HepG2 (cell line): ENCODE data around the gene BBS4. TPM values are rescaled to one million over a fixed set of nuclear protein-coding genes. Genes with fewer than 3 reads are reported as not detected.

Experiments used
- BHLHE40 ChIP-seq: IDR thresholded peaks from 2 replicates; pipeline ENCODE4 v1.6.1; 2011; ENCODE audit warnings: low read length, improper control_type of control experiment
- CAMTA2 ChIP-seq: sonication (generic); formaldehyde crosslinking; IDR thresholded peaks from 2 replicates; pipeline ENCODE4 v1.4.0; 2020; ENCODE audit warnings: mild to moderate bottlenecking, missing genetic modification reagents, borderline replicate concordance
- CREB1 ChIP-seq, 2 experiments: fragments of 450-650 bp in 1 of 2; IDR thresholded peaks; 2 replicates each; pipeline ENCODE4 v1.6.1; 2016 to 2017; ENCODE audit warnings: control low read depth in 1 of 2, mild to moderate bottlenecking in 1 of 2, missing compliant biosample characterization in 1 of 2, missing genetic modification characterization in 1 of 2
- FOXK2 ChIP-seq: fragments of 450-650 bp; IDR thresholded peaks from 2 replicates; pipeline ENCODE4 v1.6.1; 2016
- GABPA ChIP-seq, 2 experiments: IDR thresholded peaks; 2 replicates each; pipeline ENCODE4 v1.6.1; 2011 to 2016; ENCODE audit warnings: low read depth in 2 of 2, low read length in 1 of 2, missing biosample characterization in 1 of 2, missing genetic modification characterization in 1 of 2
- HOXA9 ChIP-seq: sonication (generic); formaldehyde crosslinking; IDR thresholded peaks from 2 replicates; pipeline ENCODE4 v1.8.1; 2022; ENCODE audit warnings: missing genetic modification reagents, mild to moderate bottlenecking, moderate library complexity, borderline replicate concordance
- JUND ChIP-seq: sonication (generic); formaldehyde crosslinking; IDR thresholded peaks from 2 replicates; pipeline ENCODE4 v1.8.0; 2022; ENCODE audit warnings: mild to moderate bottlenecking, missing genetic modification reagents
- KDM3A ChIP-seq: IDR thresholded peaks from 2 replicates; pipeline ENCODE4 v1.6.1; 2018; ENCODE audit warnings: low read depth, missing compliant biosample characterization
- MAFF ChIP-seq: IDR thresholded peaks from 2 replicates; pipeline ENCODE4 v1.6.1; 2011; ENCODE audit warnings: low read depth, low read length, improper control_type of control experiment
- POLR2AphosphoS2 ChIP-seq: IDR thresholded peaks from 2 replicates; pipeline ENCODE4 v1.6.1; 2011; ENCODE audit warnings: low read depth, low read length, improper control_type of control experiment
- RBM39 ChIP-seq: fragments of 200-400 bp; formaldehyde crosslinking; IDR thresholded peaks from one replicate; pipeline ENCODE4 v1.6.1; 2018; ENCODE audit warnings: antibody characterized with exemption, mild to moderate bottlenecking, low read depth, low read length; ENCODE audit not compliant: poor library complexity, severe bottlenecking
- RCOR2 ChIP-seq: IDR thresholded peaks from 2 replicates; pipeline ENCODE4 v1.6.1; 2016; ENCODE audit warnings: missing biosample characterization, missing genetic modification reagents
- RFXAP ChIP-seq: sonication (generic); formaldehyde crosslinking; IDR thresholded peaks from 2 replicates; pipeline ENCODE4 v1.4.0; 2020; ENCODE audit warnings: missing genetic modification reagents, borderline replicate concordance
- RNF2 ChIP-seq: fragments of 450-650 bp; conservative IDR thresholded peaks from 2 replicates; pipeline ENCODE4 v1.6.1; 2016; ENCODE audit warnings: low read depth
- SIX4 ChIP-seq: sonication (generic); formaldehyde crosslinking; IDR thresholded peaks from 2 replicates; pipeline ENCODE4 v1.4.0; 2020; ENCODE audit warnings: missing genetic modification reagents
- ZBTB8A ChIP-seq: sonication (generic); formaldehyde crosslinking; IDR thresholded peaks from 2 replicates; pipeline ENCODE4 v1.4.0; 2020; ENCODE audit warnings: mild to moderate bottlenecking, low read depth, missing genetic modification reagents, borderline replicate concordance
- ZNF274 ChIP-seq: sonication (generic); formaldehyde crosslinking; IDR thresholded peaks from 2 replicates; pipeline ENCODE4 v1.5.1; 2020; ENCODE audit warnings: mild to moderate bottlenecking, missing genetic modification reagents
- ZNF430 ChIP-seq: sonication (generic); formaldehyde crosslinking; IDR thresholded peaks from 2 replicates; pipeline ENCODE4 v1.9.0; 2021; ENCODE audit warnings: mild to moderate bottlenecking, missing genetic modification reagents
- polyA plus RNA-seq, 8 experiments: library from polyadenylated mRNA; depleted of rRNA in 3 of 8; stranded (reverse) in 7 of 8; unstranded in 1 of 8; fragments of >200 nt; fragmentation: Illumina TruSeq in 4 of 8; extraction: Trizol in 4 of 8; gene quantifications; 2 replicates each; pipeline versions ENCODE4 v1.2.1 to v1.2.3, GENCODE V29; 2011 to 2016; ENCODE audit warnings: low read depth in 4 of 8, missing spikeins in 1 of 8, mixed read lengths in 1 of 8; ENCODE audit not compliant: insufficient read depth in 1 of 8
- total RNA-seq, 5 experiments: library from RNA; depleted of rRNA; stranded (reverse); fragments of >200 nt; fragmentation: Illumina TruSeq; extraction: Trizol; gene quantifications; 2 replicates each; pipeline ENCODE4 v1.2.3, GENCODE V29; 2016; ENCODE audit warnings: low read depth in 1 of 5
- TF ChIP-seq, protein P1 (sequence below): sonication (generic); formaldehyde crosslinking; IDR thresholded peaks from 2 replicates; pipeline ENCODE4 v1.4.0; 2020; ENCODE audit warnings: missing genetic modification reagents
- TF ChIP-seq, protein P2 (sequence below): sonication (generic); formaldehyde crosslinking; IDR thresholded peaks from 2 replicates; pipeline ENCODE4 v1.5.1; 2020; ENCODE audit warnings: missing genetic modification reagents, mild to moderate bottlenecking, borderline replicate concordance
- TF ChIP-seq, protein P3 (sequence below): IDR thresholded peaks from 2 replicates; pipeline ENCODE4 v1.6.1; 2016; ENCODE audit warnings: low read depth, control low read depth
- TF ChIP-seq, protein P4 (sequence below): sonication (generic); formaldehyde crosslinking; IDR thresholded peaks from 2 replicates; pipeline ENCODE4 v1.8.1; 2023; ENCODE audit warnings: mild to moderate bottlenecking, moderate library complexity, missing genetic modification reagents

Gene BBS4
- total and polyA plus RNA-seq, 2 of the 13 experiments (the other 11 are each of a cell fraction or from before 2014, with no cell fraction given), result 16.0 to 21.3 TPM

DNA sequence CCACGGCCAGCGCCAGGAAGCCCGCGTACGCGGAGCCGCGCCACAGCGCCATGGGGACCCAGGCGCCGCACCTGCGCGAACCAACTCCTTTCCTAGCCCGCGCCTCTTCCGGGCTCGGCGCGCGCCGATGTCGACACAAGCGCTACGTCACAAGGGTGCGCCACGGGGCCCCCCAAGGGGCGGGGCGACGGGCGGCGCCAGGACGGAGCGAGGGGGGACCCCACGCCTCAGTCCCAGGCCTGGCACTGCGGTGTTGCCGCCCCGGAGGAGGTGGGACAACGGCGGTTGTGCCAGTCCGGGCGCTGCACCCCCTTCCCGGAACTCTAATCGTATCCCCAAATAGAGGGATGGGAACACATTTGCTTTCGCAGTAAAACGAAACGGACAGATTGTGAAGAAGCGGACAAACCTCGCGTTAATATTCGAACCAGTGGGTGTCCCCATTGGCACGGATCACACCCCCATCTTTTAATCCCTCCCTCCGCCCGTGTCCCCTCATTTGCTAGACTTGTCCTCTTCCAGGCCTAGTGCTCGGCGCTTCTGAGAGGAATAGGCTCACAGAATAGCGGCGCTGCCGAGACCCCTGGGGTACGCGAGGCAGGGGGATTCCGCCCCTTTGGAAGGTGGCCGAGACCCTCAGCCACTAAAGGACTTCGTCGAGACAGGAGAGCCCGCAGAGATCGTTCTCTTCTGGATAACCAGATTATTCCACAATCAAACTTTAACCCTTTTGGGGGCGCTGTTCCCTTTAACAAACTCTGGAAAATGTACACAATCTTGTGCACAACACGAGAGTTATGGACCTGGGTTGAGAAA is 97.8 kb downstream of the BBS4 start, which contains the start of gene ADPGK (continued):
- TF ChIP-seq ZBTB8A (CRISPR knock-in tag), result 0 out of 2 replicates have a peak, but pooled peaks have one; percentile 77
- TF ChIP-seq FOXK2, result no peak
- TF ChIP-seq, protein P1, sequence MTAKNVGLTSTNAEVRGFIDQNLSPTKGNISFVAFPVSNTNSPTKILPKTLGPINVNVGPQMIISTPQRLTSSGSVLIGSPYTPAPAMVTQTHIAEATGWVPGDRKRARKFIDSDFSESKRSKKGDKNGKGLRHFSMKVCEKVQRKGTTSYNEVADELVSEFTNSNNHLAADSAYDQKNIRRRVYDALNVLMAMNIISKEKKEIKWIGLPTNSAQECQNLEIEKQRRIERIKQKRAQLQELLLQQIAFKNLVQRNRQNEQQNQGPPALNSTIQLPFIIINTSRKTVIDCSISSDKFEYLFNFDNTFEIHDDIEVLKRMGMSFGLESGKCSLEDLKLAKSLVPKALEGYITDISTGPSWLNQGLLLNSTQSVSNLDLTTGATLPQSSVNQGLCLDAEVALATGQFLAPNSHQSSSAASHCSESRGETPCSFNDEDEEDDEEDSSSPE, result peak; percentile 87
- peak; percentile 86; the same call in 1 of the 2 replicates for TF ChIP-seq RFXAP (CRISPR knock-in tag)
- TF ChIP-seq POLR2AphosphoS2, result no peak
- peak; percentile 74; the same call in 1 of the 2 replicates for TF ChIP-seq SIX4 (CRISPR knock-in tag)
- no peak for TF ChIP-seq MAFF
- TF ChIP-seq, protein P2, sequence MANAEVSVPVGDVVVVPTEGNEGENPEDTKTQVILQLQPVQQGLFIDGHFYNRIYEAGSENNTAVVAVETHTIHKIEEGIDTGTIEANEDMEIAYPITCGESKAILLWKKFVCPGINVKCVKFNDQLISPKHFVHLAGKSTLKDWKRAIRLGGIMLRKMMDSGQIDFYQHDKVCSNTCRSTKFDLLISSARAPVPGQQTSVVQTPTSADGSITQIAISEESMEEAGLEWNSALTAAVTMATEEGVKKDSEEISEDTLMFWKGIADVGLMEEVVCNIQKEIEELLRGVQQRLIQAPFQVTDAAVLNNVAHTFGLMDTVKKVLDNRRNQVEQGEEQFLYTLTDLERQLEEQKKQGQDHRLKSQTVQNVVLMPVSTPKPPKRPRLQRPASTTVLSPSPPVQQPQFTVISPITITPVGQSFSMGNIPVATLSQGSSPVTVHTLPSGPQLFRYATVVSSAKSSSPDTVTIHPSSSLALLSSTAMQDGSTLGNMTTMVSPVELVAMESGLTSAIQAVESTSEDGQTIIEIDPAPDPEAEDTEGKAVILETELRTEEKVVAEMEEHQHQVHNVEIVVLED (CRISPR knock-in tag), result peak; percentile 87
- TF ChIP-seq, protein P3, sequence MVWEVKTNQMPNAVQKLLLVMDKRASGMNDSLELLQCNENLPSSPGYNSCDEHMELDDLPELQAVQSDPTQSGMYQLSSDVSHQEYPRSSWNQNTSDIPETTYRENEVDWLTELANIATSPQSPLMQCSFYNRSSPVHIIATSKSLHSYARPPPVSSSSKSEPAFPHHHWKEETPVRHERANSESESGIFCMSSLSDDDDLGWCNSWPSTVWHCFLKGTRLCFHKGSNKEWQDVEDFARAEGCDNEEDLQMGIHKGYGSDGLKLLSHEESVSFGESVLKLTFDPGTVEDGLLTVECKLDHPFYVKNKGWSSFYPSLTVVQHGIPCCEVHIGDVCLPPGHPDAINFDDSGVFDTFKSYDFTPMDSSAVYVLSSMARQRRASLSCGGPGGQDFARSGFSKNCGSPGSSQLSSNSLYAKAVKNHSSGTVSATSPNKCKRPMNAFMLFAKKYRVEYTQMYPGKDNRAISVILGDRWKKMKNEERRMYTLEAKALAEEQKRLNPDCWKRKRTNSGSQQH (CRISPR knock-in tag), result peak; percentile 83; the same call in 1 of the 2 replicates
- 0 out of 2 replicates have a peak, but pooled peaks have one; percentile 8 for TF ChIP-seq RNF2
- TF ChIP-seq JUND, result 0 out of 2 replicates have a peak, but pooled peaks have one; percentile 28
- TF ChIP-seq ZNF274 (CRISPR knock-in tag), result peak; percentile 70; the same call in 1 of the 2 replicates
- peak; percentile 42; the same call in 1 of the 2 replicates for TF ChIP-seq ZNF430
- no peak for TF ChIP-seq RCOR2
- TF ChIP-seq CAMTA2 (CRISPR knock-in tag), result peak; percentile 89; the same call in 1 of the 2 replicates
- TF ChIP-seq BHLHE40, result 0 out of 2 replicates have a peak, but pooled peaks have one; percentile 22
- TF ChIP-seq GABPA (IDR thresholded peaks at IDR 0.05; ENCODE audit: low read depth, low read length), result peak; percentile 14; the same call in 1 of the 2 replicates
- TF ChIP-seq GABPA (CRISPR knock-in tag; IDR thresholded peaks at IDR 0.05; ENCODE audit: low read depth), result peak; percentile 65
- TF ChIP-seq, protein P4, sequence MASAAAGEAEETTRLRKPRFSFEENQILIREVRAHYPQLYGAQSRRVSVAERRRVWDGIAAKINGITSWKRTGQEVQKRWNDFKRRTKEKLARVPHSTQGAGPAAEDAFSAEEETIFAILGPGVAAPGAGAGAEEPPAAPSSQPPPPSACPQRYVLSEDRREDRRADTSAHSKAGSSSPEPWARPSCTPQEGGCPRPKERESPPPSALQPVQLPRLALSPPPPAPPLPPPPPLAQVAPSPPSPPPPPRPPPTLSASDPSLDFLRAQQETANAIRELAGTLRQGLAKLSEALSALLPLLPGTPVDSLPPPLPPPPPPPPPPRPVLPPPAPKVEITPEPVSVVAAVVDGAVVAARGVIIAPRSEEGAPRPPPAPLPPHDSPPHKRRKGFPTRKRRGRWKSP (CRISPR knock-in tag), result peak; percentile 74
- TF ChIP-seq RBM39, result peak; percentile 76
- TF ChIP-seq CREB1 (IDR thresholded peaks at IDR 0.05), result peak; percentile 99
- TF ChIP-seq CREB1 (CRISPR knock-in tag; IDR thresholded peaks at IDR 0.05), result peak; percentile 98
- TF ChIP-seq HOXA9 (CRISPR knock-in tag), result peak; percentile 73; the same call in 1 of the 2 replicates
- TF ChIP-seq KDM3A (CRISPR knock-in tag), result peak; percentile 83
